DMS153 treated with DMSO at 0.1 percent for 48 hours (cell line): ENCODE measurements around the gene CST7.

Experiments
- DNase-seq: peaks from one replicate; lab custom pipeline; 2025; ENCODE audit not compliant: unreplicated experiment; lab: John Stamatoyannopoulos, UW

Gene CST7

GRCh38 chr20:24950836-24951525, 1.9 kb downstream of the CST7 start:
- no peak for DNase-seq

DNA sequence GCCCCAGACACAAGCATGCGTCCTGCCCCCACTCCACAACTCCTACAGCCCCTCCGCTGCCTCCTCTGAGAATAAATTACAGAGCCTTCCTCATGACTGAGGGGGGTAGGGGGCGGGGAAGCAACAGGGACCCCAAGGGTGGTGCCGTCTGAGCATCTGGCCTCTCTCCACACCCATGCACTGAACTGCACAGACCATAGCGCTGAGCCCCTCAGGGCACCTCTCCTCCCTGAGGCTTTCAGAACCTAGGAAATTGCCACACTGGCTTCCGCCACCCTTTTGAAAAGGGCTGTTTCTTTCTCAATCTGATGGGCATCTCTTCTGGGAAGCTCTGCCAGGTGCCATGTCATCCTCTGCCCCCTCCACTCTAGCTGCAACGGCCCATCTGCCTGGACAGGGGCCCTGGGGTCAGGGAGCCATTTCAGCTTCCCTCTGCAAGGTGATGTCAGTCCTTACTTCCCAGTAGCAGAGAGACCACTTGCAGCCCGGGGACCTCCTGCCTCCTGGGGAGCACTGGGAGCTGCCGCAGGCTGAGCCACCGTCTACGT, 2.5 kb downstream of the CST7 start:
- no peak for DNase-seq

DNA sequence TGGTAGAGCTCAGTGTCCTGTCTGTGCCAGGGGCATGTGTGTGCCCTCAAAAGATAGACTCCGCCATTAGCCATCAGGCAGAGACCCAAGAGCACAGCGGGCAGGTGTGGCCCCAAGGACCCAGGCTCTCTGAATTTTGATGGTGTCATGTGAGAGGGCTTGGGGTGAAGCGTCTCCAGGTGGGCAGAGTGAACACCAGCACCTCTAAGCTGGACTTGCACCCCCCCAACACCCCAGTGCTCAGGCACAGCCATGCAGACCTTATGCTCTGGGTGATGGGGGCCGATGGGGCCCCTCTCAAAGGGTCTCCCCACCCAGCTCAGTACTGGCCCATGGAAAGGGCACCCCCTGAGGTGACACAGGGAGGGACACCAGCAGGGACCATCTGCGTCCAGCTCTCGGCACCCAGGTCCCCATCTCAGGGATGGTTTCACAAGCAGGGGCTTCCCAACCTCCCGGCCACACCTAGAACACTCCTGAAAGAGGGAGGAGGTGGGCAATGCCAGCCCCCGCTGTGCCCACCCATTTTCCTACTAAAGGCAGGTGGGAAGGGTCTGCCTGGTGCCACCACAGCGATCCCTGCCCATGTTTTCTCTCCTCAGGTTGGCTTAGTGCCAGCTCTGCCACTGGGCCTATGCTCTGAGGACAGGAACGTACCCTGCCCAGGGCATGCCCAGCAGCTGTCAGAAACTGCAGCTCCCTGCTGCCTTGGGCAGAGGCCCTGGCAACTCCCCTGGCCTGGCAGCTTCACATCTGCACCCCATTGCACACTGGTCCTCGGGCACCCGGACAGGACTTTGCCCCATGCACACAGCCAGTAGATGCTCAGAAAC, 3.5 kb downstream of the CST7 start:
- DNase-seq: no peak

DNA sequence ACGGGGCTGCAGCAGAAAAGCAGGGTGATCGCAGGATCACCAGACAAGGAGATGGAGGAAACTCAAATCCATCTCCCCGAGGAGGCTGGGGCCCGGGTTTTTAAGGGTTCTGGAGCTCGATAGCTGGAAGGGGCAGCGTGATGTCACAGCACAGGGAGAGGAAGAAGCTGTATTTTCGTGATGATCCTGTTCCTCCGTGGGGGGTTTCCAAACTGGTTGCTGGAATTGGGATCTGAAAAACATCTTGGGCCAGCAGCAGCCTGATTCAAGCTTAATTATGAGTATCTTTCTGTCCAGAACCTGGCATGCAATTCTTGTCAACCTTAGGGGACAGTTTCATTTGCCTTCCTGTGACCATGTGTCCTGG, 4.1 kb downstream of the CST7 start:
- DNase-seq: no peak

GRCh38 chr20:24953621-24954133, 4.6 kb downstream of the CST7 start:
- no peak for DNase-seq

DNA sequence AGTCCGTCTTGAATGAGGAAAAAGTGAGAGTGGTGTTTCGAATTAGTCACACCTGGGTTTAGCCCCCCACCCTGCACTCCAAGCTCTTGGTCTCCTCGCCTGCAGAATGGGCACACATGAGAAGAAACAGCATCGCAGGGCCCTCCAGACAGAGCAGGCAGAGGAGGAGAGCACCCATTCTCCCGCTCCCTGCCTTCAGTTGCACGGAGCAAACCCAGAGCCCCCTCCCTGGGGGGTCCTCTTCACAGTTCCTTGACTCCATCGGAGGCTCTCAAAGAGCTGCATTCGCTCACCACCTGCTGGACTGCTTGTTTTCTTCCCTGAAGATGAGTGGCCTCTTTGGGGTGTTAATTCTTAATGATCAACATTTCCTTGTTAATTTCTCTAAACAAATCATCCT, 5.1 kb downstream of the CST7 start:
- DNase-seq: no peak

DNA sequence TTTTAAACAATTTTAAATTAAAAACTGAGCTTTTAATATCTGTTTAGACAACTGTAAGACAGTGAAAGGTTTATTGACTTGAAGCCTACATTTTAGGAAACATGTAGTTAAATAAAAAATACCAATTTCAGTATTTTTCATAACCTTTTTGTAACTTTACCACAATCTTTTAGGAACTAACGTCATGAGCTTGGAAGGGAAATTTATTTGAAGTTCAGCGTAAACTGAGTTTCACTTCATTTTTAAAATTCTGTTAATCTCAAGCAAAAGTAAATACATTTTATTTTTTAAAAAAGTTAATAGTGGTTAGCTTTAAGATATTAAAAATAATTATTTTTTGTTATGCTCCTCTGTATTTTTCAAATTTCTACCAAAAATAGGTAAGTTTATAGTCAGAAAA, 5.5 kb downstream of the CST7 start:
- no peak for DNase-seq

- DNase-seq: no peak
Observed at GRCh38 chr20:24955045-24955444, 6.0 kb downstream of the CST7 start.

DNA sequence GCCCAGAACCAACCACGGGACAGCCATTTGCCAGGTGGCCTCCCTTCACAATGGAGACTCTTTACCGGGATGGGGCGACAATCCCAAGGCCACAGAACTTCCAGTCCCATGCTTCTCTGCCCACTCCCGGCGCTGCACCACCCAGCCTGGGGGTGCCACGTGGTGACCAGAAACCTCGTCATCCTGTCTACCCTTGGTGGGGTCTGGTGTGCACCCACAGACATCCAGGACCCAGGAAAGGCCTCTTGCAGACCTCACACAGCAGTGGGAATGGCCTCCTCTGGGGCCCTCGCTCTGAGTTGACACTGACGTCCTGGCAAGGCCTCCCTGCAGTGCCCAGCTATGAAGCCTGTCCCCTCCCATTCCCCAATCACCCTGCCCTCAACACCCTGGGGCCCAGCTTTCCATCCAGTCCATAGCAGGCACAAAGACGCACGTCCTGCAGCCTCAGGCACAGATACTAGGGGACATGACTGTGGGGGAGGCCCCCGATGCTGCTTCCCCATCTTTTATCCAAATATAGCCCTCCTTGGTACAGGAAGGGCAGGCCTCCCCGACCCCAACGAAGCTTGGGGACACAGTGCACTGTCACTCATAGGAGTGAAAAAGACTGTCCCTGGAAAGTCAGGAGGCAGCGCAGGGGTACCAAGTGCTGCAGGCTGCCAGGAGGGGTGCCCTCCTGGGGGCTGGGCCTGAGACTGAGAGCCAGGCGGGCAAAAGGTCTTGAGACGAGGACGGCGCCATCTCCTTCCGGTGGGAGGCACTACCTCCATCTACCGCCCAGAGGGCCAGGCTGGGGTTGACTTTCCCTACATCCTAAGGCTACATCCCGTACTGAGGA, 7.2 kb downstream of the CST7 start:
- no peak for DNase-seq

GRCh38 chr20:24957326-24958016, 8.4 kb downstream of the CST7 start:
- no peak for DNase-seq

DNA sequence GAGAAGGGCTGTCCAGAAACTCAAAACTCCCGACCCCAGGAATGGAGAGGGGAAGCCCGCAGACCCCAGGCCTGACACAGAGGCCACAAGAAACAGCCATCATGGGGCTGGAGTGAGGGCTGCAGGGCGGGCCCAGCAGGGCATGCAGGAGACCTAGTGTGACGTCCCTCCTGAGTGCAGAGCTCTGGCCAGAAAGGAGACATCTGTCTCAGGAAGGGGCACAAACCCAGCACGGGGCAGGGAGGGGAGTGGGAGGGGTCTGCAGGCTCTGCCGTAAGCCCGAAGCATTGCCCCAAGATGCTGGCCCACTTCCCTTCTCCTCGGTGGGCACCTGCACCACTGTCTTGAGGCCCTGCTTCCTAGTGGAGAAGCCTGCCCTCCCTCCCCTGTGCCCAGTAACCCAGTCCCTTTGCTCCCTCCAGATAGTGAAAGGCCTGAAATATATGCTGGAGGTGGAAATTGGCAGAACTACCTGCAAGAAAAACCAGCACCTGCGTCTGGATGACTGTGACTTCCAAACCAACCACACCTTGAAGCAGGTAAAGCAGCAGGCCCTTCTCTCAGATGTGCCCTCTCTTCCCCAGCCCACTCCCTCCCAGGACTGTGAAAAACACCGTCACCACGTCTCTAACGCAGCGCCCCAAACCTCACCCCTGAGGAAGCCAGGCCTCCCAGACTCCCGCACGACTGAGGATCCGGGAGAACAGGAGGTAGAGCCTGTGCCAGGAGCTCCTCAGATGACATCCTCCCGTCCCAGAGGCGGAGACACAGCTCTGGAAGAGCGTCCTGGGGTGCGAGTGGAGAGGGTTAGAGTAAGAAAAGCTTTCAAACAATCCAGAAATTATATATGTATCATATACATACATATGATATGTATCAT, 9.7 kb downstream of the CST7 start:
- DNase-seq: no peak

DNA sequence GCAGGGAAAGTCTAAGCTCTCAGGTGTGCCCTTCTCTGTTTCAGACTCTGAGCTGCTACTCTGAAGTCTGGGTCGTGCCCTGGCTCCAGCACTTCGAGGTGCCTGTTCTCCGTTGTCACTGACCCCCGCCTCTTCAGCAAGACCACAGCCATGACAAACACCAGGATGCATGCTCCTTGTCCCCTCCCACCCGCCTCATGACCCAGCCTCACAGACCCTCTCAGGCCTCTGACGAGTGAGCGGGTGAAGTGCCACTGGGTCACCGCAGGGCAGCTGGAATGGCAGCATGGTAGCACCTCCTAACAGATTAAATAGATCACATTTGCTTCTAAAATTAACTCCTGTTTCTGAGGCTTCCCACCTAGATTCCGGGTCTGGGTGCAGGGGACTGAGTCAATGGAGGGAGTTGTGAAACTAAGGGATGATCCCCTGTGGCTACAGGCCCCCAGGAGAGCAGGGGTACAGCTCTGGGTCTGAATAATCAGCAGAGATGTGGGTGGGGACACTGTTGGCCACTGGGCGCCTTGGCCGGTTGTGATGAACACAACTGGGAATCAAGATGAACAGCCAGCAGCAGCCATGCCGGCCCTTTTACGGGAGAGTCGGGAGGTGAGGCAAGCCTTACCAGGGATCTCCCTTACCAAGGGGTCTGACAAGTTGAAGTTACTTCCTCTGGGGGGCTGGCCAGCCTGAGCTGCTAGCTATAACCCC, 10.7 kb downstream of the CST7 start:
- DNase-seq: no peak

DNA sequence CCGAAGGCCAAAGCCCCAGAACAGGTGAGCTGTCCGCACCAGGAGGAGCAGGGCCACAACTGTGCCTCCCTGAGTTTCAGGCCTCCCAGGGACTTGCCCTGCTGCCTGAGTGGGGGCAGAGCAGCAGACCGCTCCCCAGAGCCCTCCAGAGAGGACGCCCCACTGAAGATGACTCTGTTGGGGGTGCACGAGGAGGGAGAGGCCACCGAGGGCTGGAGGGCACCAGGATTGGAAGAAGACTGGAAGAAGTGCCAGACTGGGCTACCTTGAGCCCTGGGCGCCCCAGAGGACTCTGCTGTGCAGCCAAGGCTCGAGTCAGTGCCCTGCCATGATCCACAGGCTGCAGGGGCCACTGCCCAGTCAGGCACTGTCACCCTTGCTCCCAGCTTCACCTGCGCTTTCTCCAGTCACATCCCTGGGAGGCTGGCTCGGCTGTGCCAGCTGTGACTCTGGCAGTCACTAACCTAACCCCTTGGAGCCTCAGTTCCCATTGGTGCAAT, 11.3 kb downstream of the CST7 start:
- no peak for DNase-seq

DNA sequence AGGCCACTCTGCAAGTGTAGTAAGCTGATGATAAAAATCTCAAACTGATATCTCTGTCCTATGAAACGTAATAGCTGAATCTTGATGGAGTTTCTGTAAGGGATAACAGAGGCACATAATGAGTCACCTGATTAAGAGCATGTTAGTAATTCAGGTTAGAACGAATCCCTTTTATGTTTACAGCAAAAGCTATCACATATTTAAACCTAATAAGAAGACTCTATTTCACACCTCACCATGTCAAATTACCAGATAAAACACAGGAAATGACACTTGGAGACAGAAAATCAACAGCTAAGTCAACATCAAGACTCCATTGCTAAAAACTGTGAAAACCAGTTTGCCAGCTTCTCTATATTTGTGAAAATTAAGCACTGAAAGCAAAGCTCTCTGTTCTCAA, 11.8 kb downstream of the CST7 start:
- DNase-seq: no peak

DNA sequence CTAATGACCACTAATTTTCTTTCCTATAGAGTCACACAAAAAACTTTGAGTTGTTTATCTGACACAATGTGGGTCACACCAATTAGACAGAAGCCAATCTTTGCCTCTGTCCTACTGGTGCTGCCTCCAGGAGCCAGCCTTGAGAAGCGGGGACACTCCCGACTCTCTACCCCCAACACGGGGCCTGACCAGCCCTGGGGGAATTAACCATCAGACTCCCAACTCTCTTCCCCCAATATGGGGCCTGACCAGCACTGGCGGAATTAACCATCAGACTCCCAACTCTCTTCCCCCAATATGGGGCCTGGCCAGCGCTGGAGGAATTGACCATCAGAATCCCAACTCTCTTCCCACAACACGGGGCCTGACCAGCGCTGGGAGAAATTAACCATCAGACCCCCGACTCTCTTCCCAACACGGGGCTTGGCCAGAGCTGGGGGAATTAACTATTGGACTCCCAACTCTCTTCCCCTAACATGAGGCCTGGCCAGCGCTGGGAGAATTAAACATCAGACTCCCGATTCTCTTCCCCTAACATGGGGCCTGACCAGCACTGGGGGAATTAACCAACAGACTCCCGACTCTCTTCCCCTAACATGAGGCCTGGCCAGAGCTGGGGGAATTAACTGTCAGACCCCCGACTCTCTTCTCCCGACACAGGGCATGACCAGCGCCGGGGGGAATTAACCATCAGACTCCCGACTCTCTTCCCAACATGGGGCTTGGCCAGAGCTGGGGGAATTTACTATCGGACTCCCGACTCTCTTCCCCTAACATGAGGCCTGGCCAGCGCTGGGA, 12.5 kb downstream of the CST7 start:
- no peak for DNase-seq

DNA sequence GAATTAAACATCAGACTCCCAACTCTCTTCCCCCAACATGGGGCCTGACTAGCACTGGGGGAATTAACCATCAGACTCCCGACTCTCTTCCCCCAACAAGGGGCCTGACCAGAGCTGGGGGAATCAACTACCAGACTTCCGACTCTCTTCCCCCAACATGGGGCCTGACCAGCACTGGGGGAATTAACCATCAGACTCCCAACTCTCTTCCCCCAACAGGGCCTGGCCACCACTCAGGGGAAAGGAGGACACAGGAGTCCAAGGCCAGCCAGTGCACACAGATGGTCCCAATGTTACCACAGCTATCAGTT, 13.1 kb downstream of the CST7 start:
- no peak for DNase-seq

DNA sequence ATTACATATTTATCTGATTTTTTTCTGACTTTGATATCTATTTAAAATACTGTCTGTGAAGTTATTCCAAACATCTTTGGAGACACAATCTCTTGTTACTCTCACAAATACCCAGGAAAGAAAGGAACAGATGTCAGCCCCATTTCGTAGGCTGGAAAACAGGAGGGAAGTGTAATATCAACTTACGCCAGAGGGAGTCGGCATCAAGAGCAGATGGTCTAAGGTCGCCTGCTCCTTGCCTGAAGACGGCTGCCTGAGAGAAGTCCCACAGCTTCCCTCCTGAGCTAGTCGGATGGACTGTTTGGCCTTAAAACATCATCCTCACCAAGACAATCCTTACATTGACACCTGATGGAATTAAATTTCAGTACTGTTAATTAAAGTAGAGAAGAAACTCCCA, 13.4 kb downstream of the CST7 start:
- DNase-seq: no peak
